Measurements from ENCODE around the gene ASB6.
"Not testable (repeated sequence)": the region's sequence is repeated elsewhere in the genome, so short reads cannot be mapped to it uniquely, and the experiment has no call there.

ASB6 gene

DNA sequence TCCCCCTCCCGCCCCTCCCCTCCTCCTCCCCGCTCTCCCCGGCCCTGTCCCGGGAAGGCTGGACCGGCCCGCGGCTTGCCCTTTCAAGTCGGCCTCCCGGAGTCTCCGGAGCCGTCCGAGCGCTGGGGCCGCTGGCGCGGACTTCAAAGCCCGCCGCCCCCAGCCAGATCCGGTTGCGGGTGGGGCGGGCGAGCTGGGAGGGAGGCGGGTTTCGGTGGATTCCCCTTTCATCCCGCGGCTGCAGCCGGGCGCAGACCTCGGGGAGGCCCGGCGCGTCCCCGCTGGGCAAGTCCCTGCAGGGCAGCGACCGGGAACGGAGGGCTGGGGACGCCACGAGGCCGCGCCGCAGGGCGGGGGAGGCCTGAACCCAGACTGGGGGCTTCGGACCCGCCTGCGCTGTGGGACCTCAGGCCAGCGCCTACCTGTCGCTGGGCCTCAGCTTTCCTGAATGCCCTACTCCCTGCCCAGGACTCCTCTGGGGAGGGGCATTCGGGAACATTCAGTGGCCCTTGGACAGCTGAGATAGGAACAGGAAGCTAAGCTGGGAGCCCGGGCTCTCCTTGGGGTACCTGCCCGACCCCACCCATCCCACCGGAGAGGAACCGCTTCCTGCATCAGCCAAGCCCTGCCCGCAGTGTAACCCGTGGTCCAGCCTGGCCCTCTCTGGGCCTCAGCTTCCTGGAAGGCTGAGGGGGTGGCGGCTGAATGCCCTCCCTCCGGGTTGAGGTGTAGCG, 44.4 kb downstream of the ASB6 start:
- TF ChIP-seq Cebpa-rat (IDR thresholded peaks at IDR 0.05), result no peak
- Histone ChIP-seq H3K4me3 (peak overlapping the region; percentile 32 to 61 (median 46); a peak in 19 of 20 replicates), H3K4me2 (peak overlapping the region; percentile 84 to 99 (median 98)), H4K20me1 (no peaks in the 10 kb centered on the region), H3K9ac (peak overlapping the region; percentile 57 to 78 (median 67)), H3K27ac (peak overlapping the region; percentile 48 to 73 (median 63); a peak in 21 of 22 replicates), H3K27me3 (peaks cover 0 to 16% (median 5%) of the 10 kb centered on the region in 11 experiments; a peak in 11 of 22 replicates), H3K4me1 (peaks cover 49 to 91% (median 85%) of the 10 kb centered on the region in 10 experiments), H3K36me3 (no peaks in the 10 kb centered on the region), H3K9me3 (replicated peaks in 1 of 11) (no peaks in the 10 kb centered on the region)

DNA sequence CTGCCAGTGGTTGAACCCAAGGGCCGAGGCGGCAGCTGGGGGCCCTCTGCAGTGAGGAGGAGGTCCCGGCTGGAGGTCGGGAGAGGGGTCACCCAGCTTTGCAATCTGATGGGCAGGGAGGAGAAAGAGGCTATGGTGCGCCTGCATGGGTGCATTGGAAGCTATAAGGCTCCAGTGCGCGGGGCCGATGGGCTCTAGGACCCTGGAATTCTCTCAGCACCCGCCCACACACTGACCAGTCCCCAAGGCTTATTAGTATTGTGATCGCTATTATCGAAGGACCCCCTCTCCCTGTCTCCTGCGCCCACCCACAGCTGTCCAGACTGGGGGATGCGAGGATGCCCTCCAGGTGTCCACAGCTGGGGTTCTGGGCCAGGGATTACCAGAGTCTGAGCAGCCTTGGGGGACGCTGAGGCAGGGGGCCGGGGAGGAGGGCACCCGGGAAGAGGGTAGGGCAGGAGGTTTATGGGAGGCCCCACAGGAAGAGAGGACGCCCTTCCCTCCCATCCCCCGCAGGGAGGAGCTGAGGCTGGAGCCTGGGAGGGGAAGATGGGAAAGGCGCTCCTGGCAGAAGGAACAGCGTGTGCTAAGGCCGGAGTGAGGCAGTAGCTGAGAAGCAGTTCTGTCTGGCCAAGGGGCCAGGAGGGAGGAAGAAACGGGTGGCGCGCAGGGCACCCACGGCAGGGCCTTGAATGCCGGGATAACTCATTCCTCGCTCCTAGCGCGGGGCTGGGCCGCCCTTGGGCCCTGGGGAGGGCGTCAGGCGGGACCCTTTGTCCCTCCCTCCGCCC, 45.2 kb downstream of the ASB6 start:
- TF ChIP-seq Cebpa-rat (IDR thresholded peaks at IDR 0.05), result no peak
- peak overlapping the region; percentile 84 to 99 (median 98) for H3K4me2 ChIP-seq
- H3K27me3 ChIP-seq, result peaks cover 0 to 16% (median 5%) of the 10 kb centered on the region in 11 experiments; a peak in 11 of 22 replicates
- peak overlapping the region in 6 of 11 experiments; percentile 5 to 60 (median 26); a peak in 4 of 22 replicates for H3K9ac ChIP-seq
- peak overlapping the region in 7 of 11 experiments; percentile 3 to 45 (median 29); a peak in 7 of 22 replicates for H3K27ac ChIP-seq
- peaks cover 42 to 83% (median 77%) of the 10 kb centered on the region in 10 experiments for H3K4me1 ChIP-seq
- H3K4me3 ChIP-seq, result no peak overlapping the region; a peak in 1 of 20 replicates
- H3K36me3 ChIP-seq, result no peaks in the 10 kb centered on the region
- H4K20me1 ChIP-seq, result no peaks in the 10 kb centered on the region
- H3K9me3 ChIP-seq (replicated peaks in 1 of 11), result no peaks in the 10 kb centered on the region

DNA sequence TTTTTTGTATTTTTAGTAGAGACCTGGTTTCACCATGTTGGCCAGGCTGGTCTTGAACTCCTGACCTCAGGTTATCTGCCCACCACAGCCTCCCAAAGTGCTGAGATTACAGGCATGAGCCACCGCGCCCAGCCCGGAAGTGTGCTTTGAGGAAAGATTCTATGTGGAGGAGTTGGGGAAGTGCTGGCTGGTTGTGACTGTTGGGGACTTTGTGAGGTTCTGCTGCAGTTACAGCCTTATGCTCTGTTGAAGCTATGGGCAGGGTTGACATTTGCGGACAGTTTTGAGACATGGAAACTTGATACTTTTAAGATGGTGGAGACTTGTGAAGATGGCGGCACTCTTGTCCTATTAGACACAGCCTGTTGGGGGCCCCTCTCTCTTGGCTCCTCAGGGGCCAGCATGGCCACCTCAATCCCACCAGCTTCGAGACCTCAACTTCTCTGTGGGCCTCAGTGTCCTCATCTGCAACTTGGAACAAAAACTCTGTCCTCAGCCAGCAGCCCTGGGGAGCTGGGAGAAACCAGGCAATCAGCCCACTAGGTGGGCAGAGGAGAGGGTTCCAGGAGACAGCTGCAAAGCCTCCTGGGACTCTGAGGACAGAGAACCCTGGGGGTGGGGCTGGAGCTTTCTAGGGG, 45.9 kb downstream of the ASB6 start:
- peak overlapping the region; percentile 84 to 99 (median 98) for H3K4me2 ChIP-seq
- H4K20me1 ChIP-seq, result no peaks in the 10 kb centered on the region
- H3K27ac ChIP-seq, result peak overlapping the region in 8 of 11 experiments; percentile 3 to 45 (median 24); a peak in 7 of 22 replicates
- H3K9ac ChIP-seq, result peak overlapping the region in 4 of 11 experiments; percentile 2 to 24 (median 7); a peak in 3 of 22 replicates
- no peak for TF ChIP-seq Cebpa-rat (IDR thresholded peaks at IDR 0.05)
- H3K27me3 ChIP-seq, result peaks cover 0 to 16% (median 5%) of the 10 kb centered on the region in 11 experiments; a peak in 11 of 22 replicates
- H3K9me3 ChIP-seq (replicated peaks in 1 of 11), result no peaks in the 10 kb centered on the region
- H3K36me3 ChIP-seq, result no peaks in the 10 kb centered on the region
- H3K4me1 ChIP-seq, result peaks cover 42 to 80% (median 76%) of the 10 kb centered on the region in 10 experiments
- H3K4me3 ChIP-seq, result no peak overlapping the region

DNA sequence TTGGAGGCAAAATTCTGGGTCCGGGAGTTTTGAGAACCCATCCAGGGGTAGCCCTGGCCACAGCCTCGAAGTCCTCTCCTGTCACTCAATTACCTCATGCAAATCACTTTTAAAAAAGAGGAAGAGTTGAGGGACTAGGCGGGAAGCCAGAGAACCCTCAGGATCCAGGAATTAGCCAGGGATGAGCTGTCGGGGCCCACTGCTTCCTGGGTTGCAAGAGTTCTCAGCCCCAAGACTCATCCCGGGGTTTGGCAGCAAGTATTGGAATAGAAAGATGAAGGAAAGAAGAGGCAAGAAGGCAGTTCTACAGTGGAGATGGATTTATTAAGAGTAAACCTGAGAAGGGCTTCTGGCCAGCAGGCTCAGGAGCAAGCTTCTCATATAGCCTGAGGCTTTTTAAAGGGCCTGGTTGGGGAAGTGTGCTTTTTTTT, 46.6 kb downstream of the ASB6 start:
- Histone ChIP-seq H3K4me1 (peaks cover 42 to 78% (median 70%) of the 10 kb centered on the region in 10 experiments), H3K4me3 (no peak overlapping the region), H3K36me3 (no peaks in the 10 kb centered on the region), H3K27ac (peak overlapping the region in 5 of 11 experiments; percentile 3 to 45 (median 29); a peak in 6 of 22 replicates), H3K27me3 (peaks cover 0 to 16% (median 5%) of the 10 kb centered on the region in 11 experiments; a peak in 11 of 22 replicates), H3K4me2 (peak overlapping the region; percentile 84 to 99 (median 98)), H3K9me3 (replicated peaks in 1 of 11) (no peaks in the 10 kb centered on the region), H4K20me1 (no peaks in the 10 kb centered on the region), H3K9ac (no peak overlapping the region; a peak in 3 of 22 replicates)
- TF ChIP-seq Cebpa-rat (IDR thresholded peaks at IDR 0.05), result no peak

DNA sequence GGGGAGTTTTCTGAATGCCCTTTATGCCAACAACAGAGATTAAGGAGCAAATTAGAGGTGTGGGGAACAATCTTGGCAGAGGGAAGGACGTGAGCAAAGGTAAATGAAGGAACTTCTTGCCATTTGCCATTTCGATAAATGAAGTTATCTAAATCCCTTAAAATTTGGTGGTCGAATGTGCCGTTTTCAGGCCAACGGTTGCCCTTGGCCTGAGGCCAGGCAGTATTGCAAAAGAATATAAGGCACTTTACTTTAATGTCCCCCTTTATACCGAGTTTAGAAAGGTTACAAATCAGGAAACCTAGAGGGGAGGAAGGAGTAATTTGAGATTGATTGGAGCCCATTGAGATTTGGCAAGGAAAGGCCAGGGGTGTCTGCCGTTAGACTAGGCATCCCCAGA, 47.3 kb downstream of the ASB6 start:
- H3K27ac ChIP-seq, result 0 out of 22 replicates have a peak overlapping the region, but pooled peaks of 2 of the 11 experiments have one; percentile 0 to 40
- peaks cover 0 to 16% (median 5%) of the 10 kb centered on the region in 11 experiments; a peak in 11 of 22 replicates for H3K27me3 ChIP-seq

DNA sequence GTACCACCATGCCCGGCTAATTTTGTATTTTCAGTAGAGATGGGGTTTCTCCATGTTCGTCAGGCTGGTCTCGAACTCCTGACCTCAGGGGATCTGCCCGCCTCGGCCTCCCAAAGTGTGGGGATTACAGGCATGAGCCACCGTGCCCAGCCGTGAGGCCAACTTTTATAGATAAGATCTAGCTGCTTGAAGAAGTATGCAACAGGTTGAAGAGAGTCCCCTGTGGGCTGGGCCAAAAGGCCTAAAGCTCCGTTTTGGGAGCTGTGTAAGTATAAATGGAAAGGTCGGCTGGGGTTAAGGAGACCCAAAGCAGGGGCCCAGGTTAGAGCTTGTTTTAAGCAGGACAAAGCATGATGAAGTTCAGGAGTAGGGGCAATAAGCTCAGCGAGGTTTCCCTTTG, 49.2 kb downstream of the ASB6 start:
- Histone ChIP-seq H3K4me2 (peak overlapping the region in 5 of 11 experiments; percentile 95 to 99 (median 98); a peak in 8 of 22 replicates), H3K4me1 (peaks cover 41 to 68% (median 62%) of the 10 kb centered on the region in 10 experiments)
- H3K36me3 ChIP-seq, result not testable (repeated sequence)

More for the DNA sequence above, 47.3 kb downstream of the ASB6 start:
- TF ChIP-seq Cebpa-rat (IDR thresholded peaks at IDR 0.05), result no peak
- Histone ChIP-seq H3K36me3 (no peaks in the 10 kb centered on the region), H3K4me2 (peak overlapping the region; percentile 84 to 99 (median 98)), H3K9ac (no peak overlapping the region), H4K20me1 (no peaks in the 10 kb centered on the region), H3K4me3 (no peak overlapping the region), H3K4me1 (peaks cover 42 to 72% (median 63%) of the 10 kb centered on the region in 10 experiments), H3K9me3 (replicated peaks in 1 of 11) (no peaks in the 10 kb centered on the region)

DNA sequence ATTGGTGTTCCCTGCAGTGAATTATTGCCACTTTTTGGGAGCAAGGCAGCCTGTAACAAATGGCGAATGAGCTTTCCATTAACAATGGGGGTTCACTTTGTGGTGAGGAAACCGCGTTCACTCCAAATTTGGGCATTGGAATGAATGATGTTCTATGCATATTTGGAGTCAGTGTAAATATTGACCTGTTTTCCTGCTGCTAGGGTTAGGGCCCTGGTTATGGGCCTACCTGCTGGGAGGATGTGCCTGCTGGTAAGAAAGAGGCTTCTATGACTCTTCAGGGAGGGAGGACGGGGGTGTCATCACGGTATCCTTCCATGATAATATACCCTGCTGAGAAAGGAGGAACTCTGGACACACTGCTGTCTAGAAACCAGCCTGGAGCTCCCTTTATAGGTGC, 50.0 kb downstream of the ASB6 start:
- no peak for TF ChIP-seq Cebpa-rat (IDR thresholded peaks at IDR 0.05)
- no peaks in the 10 kb centered on the region for H4K20me1 ChIP-seq
- no peaks in the 10 kb centered on the region for H3K36me3 ChIP-seq
- no peaks in the 10 kb centered on the region for H3K9me3 ChIP-seq (replicated peaks in 1 of 11)
- H3K4me1 ChIP-seq, result peaks cover 43 to 69% (median 62%) of the 10 kb centered on the region in 10 experiments
- H3K9ac ChIP-seq, result no peak overlapping the region
- H3K27me3 ChIP-seq, result peaks cover 0 to 4% (median 0%) of the 10 kb centered on the region in 11 experiments; a peak in 4 of 22 replicates
- no peak overlapping the region for H3K27ac ChIP-seq
- H3K4me2 ChIP-seq, result no peak overlapping the region
- no peak overlapping the region for H3K4me3 ChIP-seq

More for the DNA sequence above, 49.2 kb downstream of the ASB6 start:
- not testable (repeated sequence) for H3K9me3 ChIP-seq (replicated peaks in 1 of 11); H3K27ac ChIP-seq; H3K9ac ChIP-seq; H3K4me3 ChIP-seq; H4K20me1 ChIP-seq
- H3K27me3 ChIP-seq, result peaks cover 0 to 11% (median 5%) of the 10 kb centered on the region in 11 experiments; a peak in 11 of 22 replicates

DNA sequence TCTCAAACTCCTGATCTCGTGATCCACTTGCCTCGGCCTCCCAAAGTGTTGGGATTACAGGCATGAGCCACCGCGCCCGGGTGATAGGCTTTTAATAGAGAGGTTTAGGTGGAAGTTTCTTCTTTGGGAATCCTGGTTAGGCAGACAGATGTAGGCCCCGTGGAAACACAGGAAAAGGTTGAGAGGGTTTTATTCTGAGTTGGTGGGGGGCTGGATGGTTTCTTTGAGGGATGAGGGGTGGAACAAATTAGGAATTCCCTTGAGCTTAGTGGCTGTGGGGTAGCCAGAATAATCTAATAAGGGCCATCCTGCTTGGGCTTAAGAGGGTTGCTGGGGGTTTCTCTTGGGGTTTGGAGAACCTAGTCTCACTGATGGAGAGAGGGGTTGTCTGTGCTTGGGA, 51.5 kb downstream of the ASB6 start:
- Histone ChIP-seq H3K36me3 (no peaks in the 10 kb centered on the region), H3K27me3 (no peaks in the 10 kb centered on the region), H3K9ac (no peak overlapping the region), H3K27ac (no peak overlapping the region), H3K4me1 (peaks cover 40 to 69% (median 62%) of the 10 kb centered on the region in 10 experiments), H3K4me3 (no peak overlapping the region), H3K4me2 (no peak overlapping the region), H3K9me3 (replicated peaks in 1 of 11) (no peaks in the 10 kb centered on the region), H4K20me1 (no peaks in the 10 kb centered on the region)
- TF ChIP-seq Cebpa-rat (IDR thresholded peaks at IDR 0.05), result no peak
